ENCODE data around the gene DYNLT1.

- TF ChIP-seq CTCF (conservative IDR thresholded peaks at IDR 0.05; ENCODE audit: low read length): no peak
- no peak for TF ChIP-seq EZH2phosphoT487 (IDR thresholded peaks at IDR 0.05; ENCODE audit: borderline replicate concordance)
These were observed 55.2 kb downstream of the DYNLT1 start for GRCh38 chr6:158589366-158589765.

All from Loucy (cell line).